ENCODE results near the gene KIF20B. TPM values are rescaled to one million over a fixed set of nuclear protein-coding genes. Genes with fewer than 3 reads are reported as not detected.

Gene KIF20B
- polyA plus RNA-seq, 1 donor = 23.4 TPM

Other genes starting within 250 kb of the KIF20B start
- gene SLC16A12, start 166.0 kb upstream of the KIF20B start, polyA plus RNA-seq (ENCODE audit: insufficient read length) = 33.3 TPM
- gene PANK1, start 56.3 kb upstream of the KIF20B start, polyA plus RNA-seq (ENCODE audit: insufficient read length) = 48.2 TPM

Data from left kidney (tissue), 1 donor.